RWPE2 (cell line): ENCODE measurements around the gene TMPRSS9.

Source experiments
- ATAC-seq: fragments of 200-7000 bp; cut with Tn5 transposase; 3 replicates; pipeline ENCODE4 v1.9.1; 2021; ENCODE audit warnings: low read depth
- DNase-seq: peaks from one replicate; pipeline ENCODE4 v3.0.0-alpha.2; 2020; ENCODE audit warnings: low spot score
- H3K27ac ChIP-seq: fragments of 450-650 bp; 2 replicates; pipeline ENCODE4 v1.5.1; 2017; ENCODE audit warnings: mild to moderate bottlenecking; ENCODE audit not compliant: poor library complexity, severe bottlenecking
- H3K27me3 ChIP-seq: fragments of 250-450 bp; sonication (Bioruptor Pico); 2 replicates; pipeline ENCODE4 v1.5.1; 2021; ENCODE audit warnings: mild to moderate bottlenecking, moderate library complexity; ENCODE audit not compliant: insufficient read depth, poor library complexity, severe bottlenecking
- H3K36me3 ChIP-seq: fragments of 250-450 bp; sonication (Bioruptor Pico); 2 replicates; pipeline ENCODE4 v1.5.1; 2020; ENCODE audit warnings: low read depth, mild to moderate bottlenecking, moderate library complexity
- H3K4me1 ChIP-seq: fragments of 250-450 bp; sonication (Bioruptor Pico); 2 replicates; pipeline ENCODE4 v1.5.1; 2021; ENCODE audit warnings: mild to moderate bottlenecking, moderate library complexity; ENCODE audit not compliant: insufficient read depth, poor library complexity, severe bottlenecking
- H3K4me3 ChIP-seq: fragments of 250-450 bp; sonication (Bioruptor Pico); 2 replicates; pipeline ENCODE4 v1.5.1; 2021; ENCODE audit warnings: mild to moderate bottlenecking, moderate library complexity; ENCODE audit not compliant: severe bottlenecking
- H3K9me3 ChIP-seq: fragments of 250-450 bp; sonication (Bioruptor Pico); 2 replicates; pipeline ENCODE4 v1.5.1; 2021; ENCODE audit warnings: mild to moderate bottlenecking, moderate library complexity; ENCODE audit not compliant: severe bottlenecking
- CTCF ChIP-seq: fragments of 450-650 bp; IDR thresholded peaks from one replicate; pipeline ENCODE4 v1.5.1; 2017; ENCODE audit warnings: mild to moderate bottlenecking, moderate library complexity; ENCODE audit not compliant: poor library complexity, severe bottlenecking

The TMPRSS9 gene

DNA sequence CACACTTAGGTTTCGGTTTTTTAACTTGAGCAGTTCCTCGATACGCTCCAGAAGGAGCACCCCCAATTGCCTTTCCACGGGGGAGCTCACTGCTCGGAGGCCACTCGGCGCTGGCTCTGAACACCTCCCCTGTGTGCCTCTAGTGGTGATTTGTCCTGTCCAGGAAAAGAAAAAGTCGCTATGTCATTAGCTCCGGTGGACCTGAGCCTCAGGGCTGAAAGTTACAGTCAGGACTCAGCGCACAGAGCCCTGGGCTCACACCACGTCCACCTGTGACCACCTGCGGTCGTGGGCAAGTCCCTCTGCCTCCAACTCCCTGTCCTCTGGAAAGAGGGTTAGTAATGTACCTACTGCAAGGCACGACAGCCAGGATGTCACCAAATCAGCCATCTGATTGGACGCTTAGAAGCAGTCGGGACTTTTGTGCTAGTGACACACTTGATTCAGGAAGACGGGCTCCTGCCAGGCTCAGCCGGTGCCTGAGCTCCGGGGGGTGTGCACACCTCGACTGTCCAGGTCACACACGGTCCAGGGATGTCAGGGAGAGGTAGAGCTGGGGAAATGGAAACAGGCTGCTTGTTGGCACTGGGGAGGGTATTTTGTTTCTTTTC is 3.9 kb upstream of the TMPRSS9 start:
- Histone ChIP-seq H3K4me1 (no peaks in the 10 kb centered on the region), H3K27ac (no peak overlapping the region), H3K9me3 (no peaks in the 10 kb centered on the region), H3K4me3 (no peak overlapping the region), H3K27me3 (peaks cover 24% of the 10 kb centered on the region), H3K36me3 (no peaks in the 10 kb centered on the region)
- DNase-seq = no peak
- no peak for ATAC-seq
- TF ChIP-seq CTCF = no peak

DNA sequence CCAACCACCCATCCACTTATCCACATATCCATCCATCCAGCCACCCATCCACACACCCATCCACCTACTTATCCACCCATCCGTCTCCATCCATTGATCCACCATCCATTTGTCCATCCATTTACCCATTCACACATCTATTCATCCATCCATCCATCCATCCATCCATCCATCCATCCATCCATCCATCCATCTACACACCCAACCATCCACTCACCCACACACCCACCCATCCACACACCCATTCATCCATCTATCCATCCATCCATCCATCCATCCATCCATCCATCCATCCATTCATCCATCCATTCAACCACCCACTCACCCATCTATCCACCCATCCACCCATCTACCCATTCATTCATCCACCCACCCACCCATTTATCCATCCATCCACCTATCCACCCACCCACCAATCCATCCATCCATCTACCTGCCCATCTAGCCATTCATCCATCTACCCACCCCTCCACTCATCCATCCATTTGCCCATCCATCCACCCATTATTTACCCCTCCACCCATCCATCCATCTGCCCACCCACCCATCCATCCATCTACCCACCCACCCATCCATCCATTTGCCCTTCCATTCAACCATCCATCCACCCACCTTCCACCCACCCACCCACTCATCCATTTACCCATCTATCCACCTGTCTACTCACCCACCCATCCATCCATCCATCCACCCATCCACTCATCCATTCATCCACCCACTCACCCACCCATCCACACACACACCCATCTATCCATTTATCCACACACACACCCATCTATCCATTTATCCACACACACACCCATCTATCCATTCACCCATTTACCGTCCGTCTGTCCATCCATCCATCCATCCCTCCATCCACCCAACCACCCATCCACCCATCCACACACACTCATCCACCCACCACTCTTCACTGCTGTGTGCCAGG is 2.5 kb upstream of the TMPRSS9 start:
- Histone ChIP-seq H3K9me3 (no peaks in the 10 kb centered on the region), H3K4me3 (no peak overlapping the region), H3K27ac (no peak overlapping the region), H3K27me3 (peaks cover 33% of the 10 kb centered on the region), H3K4me1 (no peaks in the 10 kb centered on the region), H3K36me3 (no peaks in the 10 kb centered on the region)
- ATAC-seq (no peak), DNase-seq (no peak)
- TF ChIP-seq CTCF = no peak

DNA sequence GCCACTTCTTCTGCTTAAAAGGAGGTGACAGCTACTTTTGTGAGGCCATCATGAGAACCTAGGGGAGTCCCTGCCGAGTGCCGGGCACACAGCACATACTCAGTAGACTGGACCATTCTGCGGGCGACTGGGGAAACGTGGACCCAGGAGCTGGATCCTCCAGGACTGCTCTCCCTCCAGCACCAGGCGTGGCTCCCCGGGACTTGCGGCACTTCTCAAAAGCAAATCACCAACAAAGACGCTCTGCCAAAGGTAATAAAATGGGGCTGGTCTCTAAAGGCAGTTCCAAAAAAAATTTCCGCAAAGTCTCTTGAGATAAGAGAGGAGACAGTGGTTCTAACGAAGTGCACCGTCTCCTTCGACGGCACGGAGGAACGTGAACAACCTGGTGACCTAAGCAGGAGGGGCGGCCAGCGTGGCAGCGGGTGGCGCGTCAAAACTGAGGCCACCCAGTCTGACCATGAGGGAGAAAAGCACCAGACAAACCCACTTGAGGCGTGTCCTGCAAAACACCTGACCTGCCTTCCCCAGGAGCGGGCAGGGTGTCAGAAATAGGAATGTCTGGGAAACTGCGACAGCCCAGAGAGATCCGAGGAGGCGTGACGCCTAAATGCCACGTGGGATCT is 1.4 kb upstream of the TMPRSS9 start:
- H3K9me3 ChIP-seq = no peaks in the 10 kb centered on the region
- TF ChIP-seq CTCF = no peak
- ATAC-seq (no peak), DNase-seq (no peak)
- H3K27ac ChIP-seq = no peak overlapping the region
- H3K36me3 ChIP-seq = no peaks in the 10 kb centered on the region
- H3K27me3 ChIP-seq = peaks cover 35% of the 10 kb centered on the region
- no peaks in the 10 kb centered on the region for H3K4me1 ChIP-seq
- H3K4me3 ChIP-seq = no peak overlapping the region

GRCh38 chr19:2360833-2361232 is 768 bp downstream of the TMPRSS9 start:
- ATAC-seq = no peak
- TF ChIP-seq CTCF = no peak
- H3K4me3 ChIP-seq = no peak overlapping the region

More at GRCh38 chr19:2360833-2361232, 768 bp downstream of the TMPRSS9 start:
- H3K27ac ChIP-seq = no peak overlapping the region
- DNase-seq = no peak
- peaks cover 35% of the 10 kb centered on the region for H3K27me3 ChIP-seq
- no peaks in the 10 kb centered on the region for H3K4me1 ChIP-seq
- H3K9me3 ChIP-seq = no peaks in the 10 kb centered on the region
- H3K36me3 ChIP-seq = no peaks in the 10 kb centered on the region
